ENCODE measurements around the gene MACROD2. TPM values are rescaled to one million over a fixed set of nuclear protein-coding genes. Genes with fewer than 3 reads are reported as not detected.

Gene MACROD2
- total RNA-seq, 2 donors from 2014 or later, result 8.3 to 21.8 TPM

GRCh38 chr20:15711177-15711576 lies 1715.9 kb downstream of the MACROD2 start:
- ATAC-seq, result no peak
- H3K27me3 ChIP-seq, result no peaks in the 10 kb centered on the region
- H3K4me1 ChIP-seq, result no peaks in the 10 kb centered on the region
- 25 to 32% methylated on average over 7 of the region's 7 CpGs for WGBS, 2 donors
- H3K9me3 ChIP-seq, result no peaks in the 10 kb centered on the region
- H3K36me3 ChIP-seq (replicated peaks in 1 of 2; ENCODE audit: insufficient read depth in 1 of 2, low read depth in 2 of 2), result no peaks in the 10 kb centered on the region
- intact Hi-C loops (cut with DNase I), result no loop called here
- no peak overlapping the region for H3K27ac ChIP-seq
- no peak overlapping the region for H3K4me3 ChIP-seq
- no peak for DNase-seq
- no peak for TF ChIP-seq POLR2A (IDR thresholded peaks at IDR 0.05)
- TF ChIP-seq CTCF (IDR thresholded peaks at IDR 0.05), result no peak

GRCh38 chr20:15716256-15716655 lies 1720.9 kb downstream of the MACROD2 start:
- ATAC-seq, result no peak
- Histone ChIP-seq H3K36me3 (replicated peaks in 1 of 2; ENCODE audit: insufficient read depth in 1 of 2, low read depth in 2 of 2) (no peaks in the 10 kb centered on the region), H3K4me3 (no peak overlapping the region), H3K4me1 (no peaks in the 10 kb centered on the region), H3K9me3 (no peaks in the 10 kb centered on the region), H3K27me3 (no peaks in the 10 kb centered on the region), H3K27ac (no peak overlapping the region)
- WGBS, 2 donors, result 71 to 73% methylated on average over 5 of the region's 5 CpGs
- intact Hi-C loops (cut with DNase I), result no loop called here
- TF ChIP-seq CTCF (IDR thresholded peaks at IDR 0.05), result no peak
- TF ChIP-seq POLR2A (IDR thresholded peaks at IDR 0.05), result no peak
- no peak for DNase-seq

- 85 to 92% methylated on average over 1 of the region's 1 CpG for WGBS, 2 donors
- intact Hi-C loops (cut with DNase I), result no loop called here
- peaks cover 0 to 6% (median 0%) of the 10 kb centered on the region in 3 donors for H3K9me3 ChIP-seq
- no peaks in the 10 kb centered on the region for H3K4me1 ChIP-seq
- no peak for ATAC-seq
- H3K27me3 ChIP-seq, result no peaks in the 10 kb centered on the region
- no peak overlapping the region for H3K27ac ChIP-seq
- TF ChIP-seq POLR2A (IDR thresholded peaks at IDR 0.05) (no peak), CTCF (IDR thresholded peaks at IDR 0.05) (no peak)
- H3K36me3 ChIP-seq (replicated peaks in 1 of 2; ENCODE audit: insufficient read depth in 1 of 2, low read depth in 2 of 2), result no peaks in the 10 kb centered on the region
- no peak overlapping the region for H3K4me3 ChIP-seq
- no peak for DNase-seq
These were observed 1731.1 kb downstream of the MACROD2 start for GRCh38 chr20:15726416-15726815.

GRCh38 chr20:15734052-15734451 lies 1738.7 kb downstream of the MACROD2 start:
- intact Hi-C loops (cut with DNase I), result no loop called here
- H3K27ac ChIP-seq, result no peak overlapping the region
- no peak overlapping the region for H3K4me3 ChIP-seq
- 69 to 78% methylated on average over 4 of the region's 4 CpGs for WGBS, 2 donors
- H3K4me1 ChIP-seq, result no peaks in the 10 kb centered on the region
- ATAC-seq (no peak), DNase-seq (no peak)
- H3K36me3 ChIP-seq (replicated peaks in 1 of 2; ENCODE audit: insufficient read depth in 1 of 2, low read depth in 2 of 2), result no peaks in the 10 kb centered on the region
- TF ChIP-seq CTCF (IDR thresholded peaks at IDR 0.05) (no peak), POLR2A (IDR thresholded peaks at IDR 0.05) (no peak)
- H3K27me3 ChIP-seq, result no peaks in the 10 kb centered on the region
- no peaks in the 10 kb centered on the region for H3K9me3 ChIP-seq

GRCh38 chr20:15739035-15739434 lies 1743.7 kb downstream of the MACROD2 start:
- no peak for TF ChIP-seq POLR2A (IDR thresholded peaks at IDR 0.05)
- no peak for TF ChIP-seq CTCF (IDR thresholded peaks at IDR 0.05)
- Histone ChIP-seq H3K4me3 (no peak overlapping the region), H3K36me3 (replicated peaks in 1 of 2; ENCODE audit: insufficient read depth in 1 of 2, low read depth in 2 of 2) (no peaks in the 10 kb centered on the region), H3K4me1 (no peaks in the 10 kb centered on the region), H3K27me3 (no peaks in the 10 kb centered on the region), H3K9me3 (no peaks in the 10 kb centered on the region), H3K27ac (no peak overlapping the region)
- intact Hi-C loops (cut with DNase I), result no loop called here
- DNase-seq (no peak), ATAC-seq (no peak)
- 51 to 66% methylated on average over 2 of the region's 2 CpGs for WGBS, 2 donors

All from body of pancreas (tissue), 4 donors.